Loucy (cell line): ENCODE data around the gene ZNRF1.

ENCODE experiments used
- H2AFZ ChIP-seq: fragments of 200-600 bp; sonication (generic); 2 replicates; pipeline ENCODE4 v1.6.0; 2016; ENCODE audit warnings: antibody characterized with exemption, mild to moderate bottlenecking, low read length, moderate library complexity
- H3F3A ChIP-seq: fragments of 200-600 bp; 2 replicates; pipeline ENCODE4 v1.6.0; 2016; ENCODE audit warnings: antibody characterized with exemption, low read depth, mild to moderate bottlenecking
- H3K27me3 ChIP-seq: fragments of 200-600 bp; sonication (generic); 2 replicates; pipeline ENCODE4 v1.6.1; 2014; ENCODE audit warnings: low read length, mild to moderate bottlenecking; ENCODE audit not compliant: insufficient read depth, poor library complexity, severe bottlenecking
- H3K36me3 ChIP-seq: fragments of 200-600 bp; sonication (generic); 2 replicates; pipeline ENCODE4 v1.6.1; 2016; ENCODE audit warnings: low read length; ENCODE audit not compliant: insufficient read depth
- H3K4me1 ChIP-seq: fragments of 200-600 bp; sonication (generic); 2 replicates; pipeline ENCODE4 v1.5.1; 2014; ENCODE audit warnings: low read length, mild to moderate bottlenecking; ENCODE audit not compliant: insufficient read depth, poor library complexity, severe bottlenecking
- H3K4me2 ChIP-seq: fragments of 200-600 bp; sonication (generic); 2 replicates; pipeline ENCODE4 v1.6.0; 2014; ENCODE audit warnings: antibody characterized with exemption, low read length, low read depth, mild to moderate bottlenecking; ENCODE audit not compliant: poor library complexity, severe bottlenecking
- H3K4me3 ChIP-seq: fragments of 200-600 bp; sonication (generic); 2 replicates; pipeline ENCODE4 v1.5.1; 2014; ENCODE audit warnings: low read length, mild to moderate bottlenecking, mixed read lengths; ENCODE audit not compliant: poor library complexity, severe bottlenecking
- H3K79me2 ChIP-seq: fragments of 200-600 bp; sonication (generic); 2 replicates; pipeline ENCODE4 v1.6.1; 2014; ENCODE audit warnings: low read length; ENCODE audit not compliant: insufficient read depth
- H3K9ac ChIP-seq: fragments of 200-600 bp; sonication (generic); 2 replicates; pipeline ENCODE4 v1.6.0; 2014; ENCODE audit warnings: mild to moderate bottlenecking, low read depth, low read length, moderate library complexity; ENCODE audit not compliant: poor library complexity, severe bottlenecking
- H3K9me2 ChIP-seq: fragments of 200-600 bp; sonication (generic); replicated peaks from 2 replicates; pipeline ENCODE4 v1.6.1; 2016; ENCODE audit warnings: low read depth, low read length, mixed read lengths
- H3K9me3 ChIP-seq: fragments of 200-600 bp; sonication (generic); 2 replicates; pipeline ENCODE4 v1.6.1; 2014; ENCODE audit warnings: mild to moderate bottlenecking, antibody characterized with exemption, low read length, low read depth; ENCODE audit not compliant: insufficient read depth
- H4K20me1 ChIP-seq: fragments of 200-600 bp; sonication (generic); 2 replicates; pipeline ENCODE4 v1.6.0; 2014; ENCODE audit warnings: antibody characterized with exemption, low read length, mild to moderate bottlenecking; ENCODE audit not compliant: insufficient read depth, poor library complexity, severe bottlenecking
- CTCF ChIP-seq: fragments of 200-600 bp; sonication (generic); conservative IDR thresholded peaks from 2 replicates; pipeline ENCODE4 v1.5.1; 2014; ENCODE audit warnings: mild to moderate bottlenecking, antibody characterized with exemption, low read length
- EZH2phosphoT487 ChIP-seq: fragments of 200-600 bp; IDR thresholded peaks from 2 replicates; pipeline ENCODE4 v1.6.1; 2018; ENCODE audit warnings: antibody characterized with exemption, mild to moderate bottlenecking, moderate library complexity, borderline replicate concordance

Gene ZNRF1

DNA sequence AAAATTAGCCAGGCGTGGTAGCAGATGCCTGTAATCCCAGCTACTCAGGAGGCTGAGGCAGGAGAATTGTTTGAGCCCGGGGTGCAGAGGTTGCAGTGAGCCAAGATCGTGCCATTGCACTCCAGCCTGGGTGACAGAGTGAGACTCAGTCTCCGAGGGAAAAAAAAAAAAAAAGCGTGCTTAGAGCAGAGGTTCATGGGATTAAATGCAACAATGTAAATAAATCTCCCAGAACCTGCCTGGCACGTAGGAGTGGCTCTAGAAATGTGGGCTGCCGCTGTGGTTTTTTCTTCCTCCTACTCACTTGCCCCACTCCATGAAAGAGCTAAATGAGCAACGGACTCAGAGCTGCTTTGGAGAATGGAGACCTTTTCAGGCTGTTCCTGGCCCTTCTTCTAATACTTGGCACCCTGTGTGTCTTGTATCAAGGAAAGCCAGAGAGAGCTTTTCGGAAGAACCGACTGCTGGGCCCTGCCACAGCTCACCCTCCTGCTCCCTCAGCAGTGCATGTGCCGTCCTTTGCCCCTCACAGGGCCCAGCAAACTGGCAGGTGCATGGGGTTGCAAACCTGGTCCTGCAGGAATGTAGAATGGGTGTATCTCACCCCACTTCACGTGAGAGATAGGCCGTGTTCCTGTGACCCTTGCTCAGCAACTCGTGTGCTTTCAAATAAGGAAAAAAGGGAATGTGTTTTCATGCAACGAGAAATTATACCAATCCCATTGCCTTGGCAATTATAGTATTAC lies 65.8 kb downstream of the ZNRF1 start:
- H3K36me3 ChIP-seq = peaks cover 14% of the 10 kb centered on the region; the same call in 1 of the 2 replicates
- no peaks in the 10 kb centered on the region for H3F3A ChIP-seq
- peaks cover 100% of the 10 kb centered on the region for H3K79me2 ChIP-seq
- peak overlapping the region; percentile 70 for H3K4me3 ChIP-seq
- H3K4me2 ChIP-seq = peak overlapping the region; percentile 96
- no peaks in the 10 kb centered on the region for H3K27me3 ChIP-seq
- no peak for TF ChIP-seq CTCF
- no peak for TF ChIP-seq EZH2phosphoT487
- H3K9me2 ChIP-seq = no peaks in the 10 kb centered on the region
- peaks cover 80% of the 10 kb centered on the region for H3K4me1 ChIP-seq
- H4K20me1 ChIP-seq = peaks cover 74% of the 10 kb centered on the region
- H3K9me3 ChIP-seq = no peaks in the 10 kb centered on the region
- H3K9ac ChIP-seq = peak overlapping the region; percentile 84
- H2AFZ ChIP-seq = no peak overlapping the region

GRCh38 chr16:75065149-75065505 lies 66.3 kb downstream of the ZNRF1 start:
- TF ChIP-seq CTCF (no peak), EZH2phosphoT487 (no peak)
- H4K20me1 ChIP-seq = peaks cover 69% of the 10 kb centered on the region
- peak overlapping the region; percentile 70 for H3K4me3 ChIP-seq
- peak overlapping the region; percentile 84 for H3K9ac ChIP-seq
- H3K27me3 ChIP-seq = no peaks in the 10 kb centered on the region
- H3K36me3 ChIP-seq = peaks cover 17% of the 10 kb centered on the region; the same call in 1 of the 2 replicates
- no peak overlapping the region for H2AFZ ChIP-seq
- H3K79me2 ChIP-seq = peaks cover 100% of the 10 kb centered on the region
- H3F3A ChIP-seq = no peaks in the 10 kb centered on the region
- peak overlapping the region; percentile 96 for H3K4me2 ChIP-seq
- H3K9me2 ChIP-seq = no peaks in the 10 kb centered on the region
- no peaks in the 10 kb centered on the region for H3K9me3 ChIP-seq
- H3K4me1 ChIP-seq = peaks cover 85% of the 10 kb centered on the region

DNA sequence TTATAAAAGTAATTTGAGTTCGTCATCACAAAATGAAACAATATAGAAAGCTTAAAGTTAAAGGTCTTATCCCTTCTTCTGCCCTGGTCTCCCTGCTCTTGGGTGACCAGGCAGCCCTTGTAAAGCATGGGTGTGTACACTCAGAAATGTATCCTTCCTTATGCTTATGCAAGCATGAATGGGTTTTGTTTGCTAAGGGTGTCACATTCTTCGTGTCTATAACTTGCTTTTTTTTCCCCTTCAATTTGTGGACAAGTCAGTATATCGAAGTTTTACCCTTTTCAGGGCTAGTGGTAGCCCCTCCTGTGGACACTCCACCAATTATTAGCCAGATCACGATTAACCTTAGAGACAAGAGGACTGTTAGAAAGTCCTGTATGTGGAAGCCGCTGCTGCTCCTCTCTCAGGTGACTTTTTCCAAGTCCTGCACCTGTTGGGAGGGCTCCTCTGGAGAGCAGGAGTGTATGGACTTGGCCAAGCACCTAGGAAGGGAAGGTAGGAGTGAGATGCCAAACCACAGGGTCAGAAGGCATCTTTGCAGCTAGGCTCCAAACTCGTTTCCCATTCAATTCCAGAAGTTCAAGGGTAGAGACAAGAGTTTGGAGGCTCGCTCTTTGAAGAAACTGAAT lies 66.8 kb downstream of the ZNRF1 start:
- Histone ChIP-seq H3K9me2 (no peaks in the 10 kb centered on the region), H3K27me3 (no peaks in the 10 kb centered on the region), H3F3A (no peaks in the 10 kb centered on the region), H4K20me1 (peaks cover 67% of the 10 kb centered on the region), H3K4me3 (peak overlapping the region; percentile 70), H3K79me2 (peaks cover 100% of the 10 kb centered on the region), H3K4me2 (peak overlapping the region; percentile 96), H3K9me3 (no peaks in the 10 kb centered on the region), H3K4me1 (peaks cover 90% of the 10 kb centered on the region), H3K36me3 (peaks cover 22% of the 10 kb centered on the region; the same call in 1 of the 2 replicates), H3K9ac (peak overlapping the region; percentile 84), H2AFZ (no peak overlapping the region)
- TF ChIP-seq CTCF = no peak
- TF ChIP-seq EZH2phosphoT487 = no peak
